WI38 (cell line): ENCODE measurements around the gene PLK2.
A peak's percentile ranks its signal among the peaks of the same experiment; 100 is the strongest.

ENCODE experiments used
- H3K4me3 ChIP-seq: 2 replicates; pipeline ENCODE4 v1.5.1; 2011; ENCODE audit warnings: low read depth, mild to moderate bottlenecking, control low read depth, low read length
- TF ChIP-seq, protein P1 (sequence below): IDR thresholded peaks from 2 replicates; pipeline ENCODE4 v1.5.1; 2012; ENCODE audit warnings: low read depth, mild to moderate bottlenecking, control low read depth, low read length

PLK2 gene

DNA sequence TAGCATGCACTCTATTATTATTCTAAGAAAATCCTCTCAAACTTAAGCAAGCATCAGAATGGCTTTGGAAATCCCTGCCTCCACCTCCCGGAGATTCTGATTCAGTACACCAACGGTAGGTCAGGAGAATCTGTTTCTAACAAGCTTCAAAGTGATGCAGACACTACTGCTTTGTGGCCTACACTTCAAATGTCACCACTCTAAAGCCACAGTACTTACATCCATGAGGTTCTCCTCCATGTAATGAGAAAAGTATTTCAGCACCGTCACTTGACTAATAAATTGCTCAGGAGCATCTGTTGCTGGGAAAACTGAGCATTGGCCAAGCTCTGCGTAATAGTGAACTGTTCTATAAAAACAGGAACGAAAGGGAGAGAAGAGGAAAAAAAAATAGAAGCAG lies 4.8 kb downstream of the PLK2 start:
- TF ChIP-seq, protein P1, sequence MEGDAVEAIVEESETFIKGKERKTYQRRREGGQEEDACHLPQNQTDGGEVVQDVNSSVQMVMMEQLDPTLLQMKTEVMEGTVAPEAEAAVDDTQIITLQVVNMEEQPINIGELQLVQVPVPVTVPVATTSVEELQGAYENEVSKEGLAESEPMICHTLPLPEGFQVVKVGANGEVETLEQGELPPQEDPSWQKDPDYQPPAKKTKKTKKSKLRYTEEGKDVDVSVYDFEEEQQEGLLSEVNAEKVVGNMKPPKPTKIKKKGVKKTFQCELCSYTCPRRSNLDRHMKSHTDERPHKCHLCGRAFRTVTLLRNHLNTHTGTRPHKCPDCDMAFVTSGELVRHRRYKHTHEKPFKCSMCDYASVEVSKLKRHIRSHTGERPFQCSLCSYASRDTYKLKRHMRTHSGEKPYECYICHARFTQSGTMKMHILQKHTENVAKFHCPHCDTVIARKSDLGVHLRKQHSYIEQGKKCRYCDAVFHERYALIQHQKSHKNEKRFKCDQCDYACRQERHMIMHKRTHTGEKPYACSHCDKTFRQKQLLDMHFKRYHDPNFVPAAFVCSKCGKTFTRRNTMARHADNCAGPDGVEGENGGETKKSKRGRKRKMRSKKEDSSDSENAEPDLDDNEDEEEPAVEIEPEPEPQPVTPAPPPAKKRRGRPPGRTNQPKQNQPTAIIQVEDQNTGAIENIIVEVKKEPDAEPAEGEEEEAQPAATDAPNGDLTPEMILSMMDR = no peak
- peak overlapping the region; percentile 77 for H3K4me3 ChIP-seq

GRCh38 chr5:58454025-58454424 lies 5.9 kb downstream of the PLK2 start:
- TF ChIP-seq, protein P1 = no peak
- peak overlapping the region; percentile 23 for H3K4me3 ChIP-seq

DNA sequence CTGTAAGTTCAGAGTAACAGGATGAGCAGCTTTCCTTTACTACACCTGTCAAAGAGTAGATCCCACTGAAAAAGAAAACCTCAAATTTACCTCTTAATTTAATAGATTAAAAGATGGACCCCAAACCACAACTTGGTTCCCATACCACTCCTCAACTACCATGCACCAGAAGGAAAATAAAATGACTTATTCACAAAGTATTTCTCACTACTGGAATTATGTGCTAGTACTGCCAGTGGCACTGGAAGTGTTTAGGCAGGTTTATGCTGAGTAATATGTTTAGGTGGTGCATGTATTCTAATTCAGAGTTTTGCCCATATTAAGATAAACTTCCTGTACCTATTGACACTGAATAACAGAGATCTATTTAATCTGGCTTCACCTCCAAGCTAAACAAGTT lies 6.6 kb downstream of the PLK2 start:
- TF ChIP-seq, protein P1 = no peak
- H3K4me3 ChIP-seq = no peak overlapping the region

GRCh38 chr5:58452566-58453258 lies 7.2 kb downstream of the PLK2 start:
- TF ChIP-seq, protein P1 = no peak
- no peak overlapping the region for H3K4me3 ChIP-seq

DNA sequence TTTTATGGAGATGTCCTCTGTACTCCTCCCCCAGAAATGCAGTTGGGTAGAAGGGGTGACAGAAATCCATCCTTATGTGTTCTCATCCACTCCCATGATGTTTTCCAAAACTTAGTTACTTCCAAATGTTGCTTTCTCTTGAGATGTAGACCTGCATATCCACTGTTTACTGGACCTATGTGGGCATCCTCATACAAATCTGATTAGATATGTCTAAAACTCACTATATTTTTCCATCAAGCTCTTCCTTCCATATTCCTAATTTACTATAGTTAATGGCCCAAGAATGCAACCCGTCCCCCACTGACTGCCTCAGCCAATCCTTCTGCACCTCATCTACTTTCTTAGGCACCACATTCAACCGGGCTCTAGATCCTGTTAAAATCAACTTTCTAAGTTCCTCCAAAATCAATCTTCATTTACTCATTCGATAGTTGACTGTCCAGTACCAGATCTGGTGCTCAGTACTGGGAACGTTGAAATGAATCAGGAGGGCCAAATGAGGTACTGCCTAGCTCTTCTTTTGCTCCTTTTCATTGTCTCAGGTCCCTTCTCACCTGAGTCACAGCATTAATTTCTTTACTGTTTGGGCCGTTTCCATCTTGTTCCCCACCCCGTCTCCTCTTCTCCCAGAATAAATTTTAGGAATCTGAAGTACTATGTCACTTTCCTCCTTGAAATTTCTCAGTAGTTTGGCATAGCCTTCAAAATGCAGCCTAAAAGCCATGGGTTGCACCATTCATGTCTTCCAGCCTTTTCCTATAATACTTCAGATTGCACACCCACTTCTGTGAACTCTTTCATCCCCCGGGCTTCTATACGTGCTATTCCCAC lies 7.9 kb downstream of the PLK2 start:
- no peak overlapping the region for H3K4me3 ChIP-seq

GRCh38 chr5:58450811-58451629 lies 8.9 kb downstream of the PLK2 start:
- TF ChIP-seq, protein P1 = no peak
- no peak overlapping the region for H3K4me3 ChIP-seq

More for the DNA sequence above, 7.9 kb downstream of the PLK2 start:
- TF ChIP-seq, protein P1 = no peak
